Colonic mucosa (tissue), 4 donors: ENCODE data around the gene RBM7. TPM values are rescaled to one million over a fixed set of nuclear protein-coding genes. Genes with fewer than 3 reads are reported as not detected.
A peak's percentile ranks its signal among the peaks of the same experiment; 100 is the strongest.

Source experiments
- DNase-seq: peaks from one replicate; pipeline ENCODE4 v3.0.0-alpha.2; 2020
- H3K27ac ChIP-seq: fragments of 200-600 bp; one replicate; pipeline ENCODE4 v1.8.0; 2021
- H3K27me3 ChIP-seq: fragments of 200-600 bp; one replicate; pipeline ENCODE4 v1.8.0; 2021
- H3K36me3 ChIP-seq: fragments of 200-600 bp; one replicate; pipeline ENCODE4 v1.8.0; 2021
- H3K4me1 ChIP-seq: fragments of 200-600 bp; one replicate; pipeline ENCODE4 v1.8.0; 2021; ENCODE audit warnings: mild to moderate bottlenecking
- H3K4me3 ChIP-seq: fragments of 200-600 bp; one replicate; pipeline ENCODE4 v1.8.0; 2021
- H3K9ac ChIP-seq, 2 donors: one replicate each; pipeline ENCODE4 v1.7.0; 2013; ENCODE audit warnings: control low read depth in 2 of 2, low read depth in 2 of 2, low read length in 2 of 2
- H3K9me3 ChIP-seq: fragments of 200-600 bp; one replicate; pipeline ENCODE4 v1.8.0; 2021
- intact Hi-C: fragments of 100-400 bp; cut with DNase I; formaldehyde crosslinking; loops from one replicate; pipeline ENCODE4 v1.14.1; 2022
- total RNA-seq, 2 donors: library from RNA; stranded (reverse); fragmentation: NEBNext Ultra II Directional in 1 of 2; extraction: Animal tissue kit (Norgen Biotek cat#: 25700) in 1 of 2; gene quantifications; one replicate each; pipeline ENCODE4 v1.2.1, GENCODE V29; 2021
- TF ChIP-seq, protein P1 (sequence below): fragments of 200-600 bp; IDR thresholded peaks from one replicate; pipeline ENCODE4 v1.8.0; 2022; ENCODE audit warnings: antibody characterized with exemption, mild to moderate bottlenecking
- donor health status: healthy.
- donor health status: DM: no; HTN: no; CAD: no.
- donor health status: DM: no; HTN: no; CAD: no.

The RBM7 gene
- total RNA-seq, 2 donors from 2014 or later, result 28.3 to 41.1 TPM

DNA sequence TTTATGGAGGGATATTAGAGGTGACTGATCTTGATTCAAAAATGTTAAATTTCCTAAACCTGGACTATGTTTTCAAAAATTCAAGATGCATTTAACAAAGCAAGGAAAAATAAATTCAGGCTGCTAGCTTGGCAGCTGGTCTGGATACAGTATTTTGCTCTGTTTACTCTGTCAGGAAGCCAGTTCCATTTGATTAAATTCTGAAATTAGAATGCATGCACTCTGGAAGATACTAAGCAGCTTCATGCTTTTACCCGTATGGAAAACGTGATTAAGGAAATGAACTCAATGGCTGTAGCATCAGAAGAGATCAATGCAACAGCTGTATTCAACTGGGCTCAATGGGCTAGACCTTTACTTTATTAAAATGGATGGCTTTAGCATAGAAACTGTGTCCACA, 14.3 kb upstream of the RBM7 start:
- H3K27ac ChIP-seq, result no peak overlapping the region
- intact Hi-C loops, result no loop called here
- H3K9me3 ChIP-seq, result no peaks in the 10 kb centered on the region
- no peaks in the 10 kb centered on the region for H3K36me3 ChIP-seq
- TF ChIP-seq, protein P1, sequence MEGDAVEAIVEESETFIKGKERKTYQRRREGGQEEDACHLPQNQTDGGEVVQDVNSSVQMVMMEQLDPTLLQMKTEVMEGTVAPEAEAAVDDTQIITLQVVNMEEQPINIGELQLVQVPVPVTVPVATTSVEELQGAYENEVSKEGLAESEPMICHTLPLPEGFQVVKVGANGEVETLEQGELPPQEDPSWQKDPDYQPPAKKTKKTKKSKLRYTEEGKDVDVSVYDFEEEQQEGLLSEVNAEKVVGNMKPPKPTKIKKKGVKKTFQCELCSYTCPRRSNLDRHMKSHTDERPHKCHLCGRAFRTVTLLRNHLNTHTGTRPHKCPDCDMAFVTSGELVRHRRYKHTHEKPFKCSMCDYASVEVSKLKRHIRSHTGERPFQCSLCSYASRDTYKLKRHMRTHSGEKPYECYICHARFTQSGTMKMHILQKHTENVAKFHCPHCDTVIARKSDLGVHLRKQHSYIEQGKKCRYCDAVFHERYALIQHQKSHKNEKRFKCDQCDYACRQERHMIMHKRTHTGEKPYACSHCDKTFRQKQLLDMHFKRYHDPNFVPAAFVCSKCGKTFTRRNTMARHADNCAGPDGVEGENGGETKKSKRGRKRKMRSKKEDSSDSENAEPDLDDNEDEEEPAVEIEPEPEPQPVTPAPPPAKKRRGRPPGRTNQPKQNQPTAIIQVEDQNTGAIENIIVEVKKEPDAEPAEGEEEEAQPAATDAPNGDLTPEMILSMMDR, result no peak
- H3K27me3 ChIP-seq, result no peaks in the 10 kb centered on the region
- no peak overlapping the region for H3K4me3 ChIP-seq
- DNase-seq, result no peak
- no peaks in the 10 kb centered on the region for H3K4me1 ChIP-seq
- no peak overlapping the region for H3K9ac ChIP-seq

DNA sequence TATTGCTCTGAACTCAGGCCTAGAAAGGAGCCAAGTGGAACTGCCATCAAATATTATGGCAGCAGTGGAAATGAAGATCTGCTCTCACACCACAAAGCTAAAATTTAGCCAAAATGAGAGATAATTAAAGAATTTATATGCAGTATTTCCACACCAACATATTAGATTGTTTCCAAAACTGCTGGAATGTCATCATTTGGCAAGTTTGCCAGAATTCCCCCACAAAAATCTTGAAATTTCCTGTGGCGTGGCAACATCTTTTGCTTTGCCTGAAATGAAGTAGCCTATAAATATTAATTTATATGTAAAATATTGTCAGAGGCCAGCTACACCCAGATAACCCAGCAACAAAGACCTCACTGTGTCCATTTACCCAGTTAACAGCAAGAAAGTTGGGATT, 13.9 kb upstream of the RBM7 start:
- TF ChIP-seq, protein P1, result no peak
- Histone ChIP-seq H3K27ac (no peak overlapping the region), H3K9me3 (no peaks in the 10 kb centered on the region), H3K4me1 (no peaks in the 10 kb centered on the region), H3K27me3 (no peaks in the 10 kb centered on the region), H3K36me3 (no peaks in the 10 kb centered on the region), H3K9ac (no peak overlapping the region), H3K4me3 (no peak overlapping the region)
- intact Hi-C loops, result no loop called here
- DNase-seq, result no peak

- H3K9me3 ChIP-seq, result no peaks in the 10 kb centered on the region
- intact Hi-C loops, result no loop called here
These were observed 7.5 kb upstream of the RBM7 start for GRCh38 chr11:114392735-114393667.

GRCh38 chr11:114395736-114396135, 4.7 kb upstream of the RBM7 start:
- intact Hi-C loops, result no loop called here

More at GRCh38 chr11:114392735-114393667, 7.5 kb upstream of the RBM7 start:
- peaks cover 6% of the 10 kb centered on the region for H3K4me1 ChIP-seq
- no peak overlapping the region for H3K9ac ChIP-seq
- no peaks in the 10 kb centered on the region for H3K27me3 ChIP-seq
- DNase-seq, result no peak
- no peak overlapping the region for H3K27ac ChIP-seq
- TF ChIP-seq, protein P1, result no peak
- H3K36me3 ChIP-seq, result no peaks in the 10 kb centered on the region
- no peak overlapping the region for H3K4me3 ChIP-seq

DNA sequence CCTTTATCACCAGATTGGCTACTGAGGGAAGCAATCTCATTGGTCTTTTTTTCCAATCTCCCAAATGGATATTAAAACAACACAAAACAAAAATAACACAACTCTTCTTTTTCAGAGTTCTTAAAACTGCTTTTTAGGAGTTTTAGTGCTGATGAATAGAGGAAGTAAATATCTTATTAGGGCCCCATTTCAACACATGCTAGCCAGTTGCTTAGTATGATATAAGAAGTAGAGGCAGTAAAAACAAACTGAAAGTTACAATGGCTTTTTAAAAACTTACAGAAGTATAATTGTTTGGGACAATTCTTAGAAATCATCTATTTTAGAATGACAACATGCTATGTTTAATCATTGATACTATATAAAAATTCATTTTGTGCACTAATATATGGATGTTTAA, 3.5 kb upstream of the RBM7 start:
- peaks cover 4% of the 10 kb centered on the region for H3K36me3 ChIP-seq
- no peaks in the 10 kb centered on the region for H3K9me3 ChIP-seq
- H3K9ac ChIP-seq, result no peak overlapping the region
- intact Hi-C loops, result no loop called here
- H3K4me3 ChIP-seq, result no peak overlapping the region
- no peak for DNase-seq
- no peak overlapping the region for H3K27ac ChIP-seq
- no peaks in the 10 kb centered on the region for H3K27me3 ChIP-seq
- TF ChIP-seq, protein P1, result no peak
- peaks cover 14% of the 10 kb centered on the region for H3K4me1 ChIP-seq

More at GRCh38 chr11:114395736-114396135, 4.7 kb upstream of the RBM7 start:
- TF ChIP-seq, protein P1, result no peak
- no peak overlapping the region for H3K4me3 ChIP-seq
- H3K27me3 ChIP-seq, result no peaks in the 10 kb centered on the region
- peak; percentile 25 for DNase-seq
- H3K9ac ChIP-seq, result no peak overlapping the region
- H3K9me3 ChIP-seq, result no peaks in the 10 kb centered on the region
- peaks cover 14% of the 10 kb centered on the region for H3K4me1 ChIP-seq
- no peak overlapping the region for H3K27ac ChIP-seq
- peaks cover 4% of the 10 kb centered on the region for H3K36me3 ChIP-seq
